HUES64 (cell line): Measurements from ENCODE around the gene REEP3.

Experiments
- H3K27ac ChIP-seq: 2 replicates; pipeline ENCODE4 v1.7.0; 2013; ENCODE audit warnings: low read depth, low read length, inconsistent platforms
- H3K27me3 ChIP-seq: 2 replicates; pipeline ENCODE4 v1.6.1; 2013; ENCODE audit warnings: mild to moderate bottlenecking, low read length; ENCODE audit not compliant: insufficient read depth
- H3K36me3 ChIP-seq: 2 replicates; pipeline ENCODE4 v1.6.1; 2013; ENCODE audit warnings: mild to moderate bottlenecking, low read length; ENCODE audit not compliant: insufficient read depth
- H3K4me1 ChIP-seq: 2 replicates; pipeline ENCODE4 v1.6.1; 2013; ENCODE audit warnings: mild to moderate bottlenecking, low read length, moderate library complexity; ENCODE audit not compliant: insufficient read depth
- H3K4me3 ChIP-seq: 2 replicates; pipeline ENCODE4 v1.5.1; 2013; ENCODE audit warnings: mild to moderate bottlenecking, low read length, moderate library complexity
- H3K9ac ChIP-seq: 2 replicates; pipeline ENCODE4 v1.6.1; 2013; ENCODE audit warnings: mild to moderate bottlenecking, low read depth, low read length
- H3K9me3 ChIP-seq: 2 replicates; pipeline ENCODE4 v1.6.1; 2013; ENCODE audit warnings: low read depth, low read length; ENCODE audit not compliant: insufficient read depth
- WGBS: fragments of 150-250, 120-280 bp; methylation state at CpG from one replicate; pipeline ENCODE4 v1.1.7; 2013; ENCODE audit warnings: missing lambda C conversion rate; 5-methylcytosine and 5-hydroxymethylcytosine counted together

The REEP3 gene

GRCh38 chr10:63587191-63587590 is 66.0 kb downstream of the REEP3 start:
- Histone ChIP-seq H3K9me3 (no peaks in the 10 kb centered on the region), H3K4me3 (no peak overlapping the region), H3K36me3 (no peaks in the 10 kb centered on the region), H3K4me1 (peaks cover 7% of the 10 kb centered on the region; the same call in 1 of the 2 replicates), H3K27ac (no peak overlapping the region), H3K27me3 (no peaks in the 10 kb centered on the region), H3K9ac (no peak overlapping the region)
- 96% methylated on average over 4 of the region's 4 CpGs for WGBS

- 85% methylated on average over 4 of the region's 4 CpGs for WGBS
- peaks cover 7% of the 10 kb centered on the region; the same call in 1 of the 2 replicates for H3K4me1 ChIP-seq
- H3K36me3 ChIP-seq: no peaks in the 10 kb centered on the region
- no peak overlapping the region for H3K9ac ChIP-seq
- no peaks in the 10 kb centered on the region for H3K27me3 ChIP-seq
- H3K27ac ChIP-seq: no peak overlapping the region
- no peak overlapping the region for H3K4me3 ChIP-seq
- no peaks in the 10 kb centered on the region for H3K9me3 ChIP-seq
Measured at GRCh38 chr10:63588436-63589167, 67.4 kb downstream of the REEP3 start.

- Histone ChIP-seq H3K9ac (no peak overlapping the region), H3K27me3 (no peaks in the 10 kb centered on the region), H3K36me3 (peaks cover 19% of the 10 kb centered on the region), H3K9me3 (no peaks in the 10 kb centered on the region), H3K4me1 (peaks cover 7% of the 10 kb centered on the region; the same call in 1 of the 2 replicates), H3K4me3 (no peak overlapping the region), H3K27ac (0 out of 2 replicates have a peak overlapping the region, but pooled peaks have one; percentile 1)
- WGBS: 94% methylated on average over 4 of the region's 4 CpGs
Measured at GRCh38 chr10:63591600-63592379, 70.6 kb downstream of the REEP3 start.

GRCh38 chr10:63593576-63593975 is 72.4 kb downstream of the REEP3 start:
- 94% methylated on average over 4 of the region's 4 CpGs for WGBS
- Histone ChIP-seq H3K36me3 (peaks cover 31% of the 10 kb centered on the region), H3K27ac (no peak overlapping the region), H3K27me3 (no peaks in the 10 kb centered on the region), H3K4me1 (peaks cover 7% of the 10 kb centered on the region; the same call in 1 of the 2 replicates), H3K9ac (no peak overlapping the region), H3K4me3 (no peak overlapping the region), H3K9me3 (no peaks in the 10 kb centered on the region)

GRCh38 chr10:63595072-63595471 is 73.9 kb downstream of the REEP3 start:
- Histone ChIP-seq H3K4me3 (no peak overlapping the region), H3K27ac (no peak overlapping the region), H3K4me1 (peaks cover 7% of the 10 kb centered on the region; the same call in 1 of the 2 replicates), H3K27me3 (no peaks in the 10 kb centered on the region), H3K9me3 (no peaks in the 10 kb centered on the region), H3K9ac (no peak overlapping the region), H3K36me3 (peaks cover 42% of the 10 kb centered on the region)
- 92% methylated on average over 3 of the region's 3 CpGs for WGBS

- WGBS: 88% methylated on average over 4 of the region's 4 CpGs
- no peak overlapping the region for H3K9ac ChIP-seq
- 0 out of 2 replicates have a peak, but pooled peaks cover under 1% of the 10 kb centered on the region for H3K4me1 ChIP-seq
- no peaks in the 10 kb centered on the region for H3K9me3 ChIP-seq
- no peak overlapping the region for H3K4me3 ChIP-seq
- H3K27me3 ChIP-seq: no peaks in the 10 kb centered on the region
- H3K36me3 ChIP-seq: peaks cover 55% of the 10 kb centered on the region
- no peak overlapping the region for H3K27ac ChIP-seq
Measured at GRCh38 chr10:63596924-63597323, 75.7 kb downstream of the REEP3 start.

- no peaks in the 10 kb centered on the region for H3K27me3 ChIP-seq
- H3K9ac ChIP-seq: no peak overlapping the region
- H3K4me3 ChIP-seq: no peak overlapping the region
- H3K27ac ChIP-seq: no peak overlapping the region
- no peaks in the 10 kb centered on the region for H3K9me3 ChIP-seq
- H3K36me3 ChIP-seq: peaks cover 46% of the 10 kb centered on the region
- H3K4me1 ChIP-seq: no peaks in the 10 kb centered on the region
- WGBS: 92% methylated on average over 1 of the region's 1 CpG
Measured at GRCh38 chr10:63600540-63600939, 79.3 kb downstream of the REEP3 start.

GRCh38 chr10:63603709-63604445 is 82.7 kb downstream of the REEP3 start:
- Histone ChIP-seq H3K9me3 (no peaks in the 10 kb centered on the region), H3K9ac (no peak overlapping the region), H3K4me3 (no peak overlapping the region), H3K27ac (no peak overlapping the region), H3K27me3 (no peaks in the 10 kb centered on the region), H3K4me1 (0 out of 2 replicates have a peak, but pooled peaks cover 3% of the 10 kb centered on the region), H3K36me3 (peaks cover 22% of the 10 kb centered on the region)
- WGBS: 94% methylated on average over 6 of the region's 7 CpGs

- H3K36me3 ChIP-seq: peaks cover 11% of the 10 kb centered on the region; the same call in 1 of the 2 replicates
- 56% methylated on average over 2 of the region's 3 CpGs for WGBS
- no peak overlapping the region for H3K9ac ChIP-seq
- no peaks in the 10 kb centered on the region for H3K9me3 ChIP-seq
- H3K4me3 ChIP-seq: no peak overlapping the region
- H3K27ac ChIP-seq: no peak overlapping the region
- 0 out of 2 replicates have a peak, but pooled peaks cover 3% of the 10 kb centered on the region for H3K4me1 ChIP-seq
- no peaks in the 10 kb centered on the region for H3K27me3 ChIP-seq
Measured at GRCh38 chr10:63605197-63605967, 84.2 kb downstream of the REEP3 start.

- Histone ChIP-seq H3K27me3 (no peaks in the 10 kb centered on the region), H3K27ac (no peak overlapping the region), H3K4me1 (0 out of 2 replicates have a peak, but pooled peaks cover 3% of the 10 kb centered on the region), H3K9ac (no peak overlapping the region), H3K9me3 (no peaks in the 10 kb centered on the region), H3K4me3 (no peak overlapping the region), H3K36me3 (0 out of 2 replicates have a peak, but pooled peaks cover 2% of the 10 kb centered on the region)
- no CpG with 5 or more reads among the region's 1 CpG for WGBS
Measured at GRCh38 chr10:63608511-63608910, 87.3 kb downstream of the REEP3 start.
